ENCODE measurements around the gene GATA3.
A peak's percentile ranks its signal among the peaks of the same experiment; 100 is the strongest.

GATA3 gene

GRCh38 chr10:8049045-8049864 lies 5.2 kb upstream of the GATA3 start:
- DNase-seq (ENCODE audit: low spot score): no peak
- H3K9me3 ChIP-seq (ENCODE audit: severe bottlenecking): no peaks in the 10 kb centered on the region
- ATAC-seq (ENCODE audit: low read depth): peak; percentile 6; the same call in 1 of the 3 replicates
- H3K4me1 ChIP-seq (ENCODE audit: insufficient read depth, poor library complexity, severe bottlenecking): no peaks in the 10 kb centered on the region
- peak overlapping the region; percentile 36 for H3K4me3 ChIP-seq (ENCODE audit: severe bottlenecking)
- H3K36me3 ChIP-seq (ENCODE audit: low read depth): no peaks in the 10 kb centered on the region
- TF ChIP-seq CTCF (IDR thresholded peaks at IDR 0.05; ENCODE audit: poor library complexity, severe bottlenecking): no peak
- no peaks in the 10 kb centered on the region for H3K27me3 ChIP-seq (ENCODE audit: insufficient read depth, poor library complexity, severe bottlenecking)
- no peak overlapping the region for H3K27ac ChIP-seq (ENCODE audit: poor library complexity, severe bottlenecking)

- Histone ChIP-seq H3K27ac (ENCODE audit: poor library complexity, severe bottlenecking) (no peak overlapping the region), H3K4me3 (ENCODE audit: severe bottlenecking) (peak overlapping the region; percentile 36), H3K36me3 (ENCODE audit: low read depth) (no peaks in the 10 kb centered on the region), H3K9me3 (ENCODE audit: severe bottlenecking) (no peaks in the 10 kb centered on the region), H3K27me3 (ENCODE audit: insufficient read depth, poor library complexity, severe bottlenecking) (no peaks in the 10 kb centered on the region), H3K4me1 (ENCODE audit: insufficient read depth, poor library complexity, severe bottlenecking) (no peaks in the 10 kb centered on the region)
- ATAC-seq (ENCODE audit: low read depth) (0 out of 3 replicates have a peak, but pooled peaks have one; percentile 5), DNase-seq (ENCODE audit: low spot score) (no peak)
- no peak for TF ChIP-seq CTCF (IDR thresholded peaks at IDR 0.05; ENCODE audit: poor library complexity, severe bottlenecking)
Measured at GRCh38 chr10:8049865-8050555, 4.5 kb upstream of the GATA3 start.

- Histone ChIP-seq H3K9me3 (ENCODE audit: severe bottlenecking) (no peaks in the 10 kb centered on the region), H3K27ac (ENCODE audit: poor library complexity, severe bottlenecking) (no peak overlapping the region), H3K4me1 (ENCODE audit: insufficient read depth, poor library complexity, severe bottlenecking) (no peaks in the 10 kb centered on the region), H3K36me3 (ENCODE audit: low read depth) (no peaks in the 10 kb centered on the region), H3K27me3 (ENCODE audit: insufficient read depth, poor library complexity, severe bottlenecking) (no peaks in the 10 kb centered on the region), H3K4me3 (ENCODE audit: severe bottlenecking) (peak overlapping the region; percentile 36)
- no peak for ATAC-seq (ENCODE audit: low read depth)
- no peak for DNase-seq (ENCODE audit: low spot score)
- TF ChIP-seq CTCF (IDR thresholded peaks at IDR 0.05; ENCODE audit: poor library complexity, severe bottlenecking): no peak
Measured at GRCh38 chr10:8050556-8051108, 3.9 kb upstream of the GATA3 start.

- Histone ChIP-seq H3K9me3 (ENCODE audit: severe bottlenecking) (no peaks in the 10 kb centered on the region), H3K27ac (ENCODE audit: poor library complexity, severe bottlenecking) (no peak overlapping the region), H3K27me3 (ENCODE audit: insufficient read depth, poor library complexity, severe bottlenecking) (no peaks in the 10 kb centered on the region), H3K4me1 (ENCODE audit: insufficient read depth, poor library complexity, severe bottlenecking) (no peaks in the 10 kb centered on the region), H3K4me3 (ENCODE audit: severe bottlenecking) (no peak overlapping the region), H3K36me3 (ENCODE audit: low read depth) (no peaks in the 10 kb centered on the region)
- TF ChIP-seq CTCF (IDR thresholded peaks at IDR 0.05; ENCODE audit: poor library complexity, severe bottlenecking): no peak
- ATAC-seq (ENCODE audit: low read depth) (no peak), DNase-seq (ENCODE audit: low spot score) (no peak)
Measured at GRCh38 chr10:8051109-8051821, 3.2 kb upstream of the GATA3 start.

All from RWPE2 (cell line).